ENCODE data around the gene TEPSIN.

TEPSIN gene

GRCh38 chr17:81180836-81181810 lies 57.7 kb downstream of the TEPSIN start:
- DNase-seq = no peak

GRCh38 chr17:81179861-81180260 lies 59.0 kb downstream of the TEPSIN start:
- no peak for DNase-seq

GRCh38 chr17:81179220-81179619 lies 59.6 kb downstream of the TEPSIN start:
- no peak for DNase-seq

Data from CD4-positive, alpha-beta T cell treated with Interleukin-17A for 4 hours (primary cell).